Activated B cell treated with CpG ODN at 0.5 μM for 24 hours (primary cell): Measurements from ENCODE around the gene ATRNL1. TPM values are rescaled to one million over a fixed set of nuclear protein-coding genes. Genes with fewer than 3 reads are reported as not detected.

ENCODE experiments used
- ATAC-seq: fragments of 200-7000 bp; cut with Tn5 transposase; one replicate; pipeline ENCODE4 v1.10.0; 2021; ENCODE audit warnings: low read depth, mild to moderate bottlenecking, moderate library complexity
- CTCF ChIA-PET: fragments of 350-600 bp; sonication (Branson Sonifier 250); formaldehyde crosslinking; loops from one replicate; lab custom pipeline; 2021; ENCODE audit warnings: antibody characterized with exemption; lab: Charles Lee
- POLR2A ChIA-PET: fragments of 350-600 bp; sonication (Branson Sonifier 250); formaldehyde crosslinking; loops from one replicate; lab custom pipeline; 2021; ENCODE audit warnings: antibody characterized with exemption; lab: Charles Lee
- DNase-seq: peaks from one replicate; pipeline ENCODE4 v3.0.0; 2022
- H3K27ac Mint-ChIP-seq: one replicate; pipeline ENCODE4 v1.8.0; 2020; ENCODE audit warnings: mixed read lengths
- H3K27me3 Mint-ChIP-seq: one replicate; pipeline ENCODE4 v1.8.0; 2021; ENCODE audit warnings: mixed read lengths
- H3K36me3 Mint-ChIP-seq: one replicate; pipeline ENCODE4 v1.8.0; 2021; ENCODE audit warnings: low read depth, mixed read lengths
- H3K4me1 Mint-ChIP-seq: one replicate; pipeline ENCODE4 v1.8.0; 2021; ENCODE audit warnings: mixed read lengths
- H3K4me3 Mint-ChIP-seq: one replicate; pipeline ENCODE4 v1.8.0; 2020; ENCODE audit warnings: mild to moderate bottlenecking, mixed read lengths
- H3K9me3 Mint-ChIP-seq: one replicate; pipeline ENCODE4 v1.8.0; 2020; ENCODE audit warnings: mixed read lengths
- CTCF ChIP-seq: fragments of 200-600 bp; IDR thresholded peaks from one replicate; pipeline ENCODE4 v1.8.0; 2022; ENCODE audit warnings: antibody characterized with exemption, mild to moderate bottlenecking
- intact Hi-C: fragments of 100-400 bp; cut with micrococcal nuclease; formaldehyde crosslinking; loops from one replicate; pipeline ENCODE4 v1.15.1; 2024
- total RNA-seq: library from RNA; stranded (reverse); gene quantifications from 2 replicates; pipeline ENCODE4 v1.2.3, GENCODE V29; 2022

ATRNL1 gene
- total RNA-seq, 1 donor from 2014 or later: 1.2 TPM

DNA sequence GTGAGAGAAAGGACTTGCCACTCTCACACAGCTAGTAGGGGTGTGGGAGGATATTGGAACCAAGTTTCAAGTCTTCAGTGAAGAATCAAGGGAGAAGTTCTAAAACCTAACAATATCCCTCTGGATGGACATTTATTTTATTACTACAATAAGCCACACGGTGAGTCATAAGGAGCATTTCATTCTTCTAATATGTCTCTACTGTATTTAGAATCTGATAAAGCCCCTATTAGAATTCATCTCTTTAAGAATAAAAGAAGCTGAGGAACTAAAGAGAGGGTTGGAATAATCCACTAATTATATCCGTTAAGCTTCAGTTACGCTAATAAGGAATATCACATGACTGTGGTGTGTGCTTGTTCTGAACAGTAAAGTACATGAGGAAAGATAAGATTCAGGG is 40.9 kb upstream of the ATRNL1 start:
- no peak overlapping the region for H3K27ac Mint-ChIP-seq
- POLR2A ChIA-PET: no interaction called here
- H3K36me3 Mint-ChIP-seq: no peaks in the 10 kb centered on the region
- no peaks in the 10 kb centered on the region for H3K27me3 Mint-ChIP-seq
- H3K4me3 Mint-ChIP-seq: no peak overlapping the region
- H3K4me1 Mint-ChIP-seq: no peaks in the 10 kb centered on the region
- no peak for ATAC-seq
- H3K9me3 Mint-ChIP-seq: no peaks in the 10 kb centered on the region
- CTCF ChIA-PET: no interaction called here
- no peak for DNase-seq
- no peak for TF ChIP-seq CTCF
- intact Hi-C loops: no loop called here

GRCh38 chr10:115052728-115053127 is 40.4 kb upstream of the ATRNL1 start:
- H3K27me3 Mint-ChIP-seq: no peaks in the 10 kb centered on the region
- ATAC-seq (no peak), DNase-seq (no peak)
- H3K36me3 Mint-ChIP-seq: no peaks in the 10 kb centered on the region
- H3K9me3 Mint-ChIP-seq: no peaks in the 10 kb centered on the region
- H3K27ac Mint-ChIP-seq: no peak overlapping the region
- H3K4me3 Mint-ChIP-seq: no peak overlapping the region
- POLR2A ChIA-PET: no interaction called here
- no peak for TF ChIP-seq CTCF
- intact Hi-C loops: no loop called here
- H3K4me1 Mint-ChIP-seq: no peaks in the 10 kb centered on the region
- CTCF ChIA-PET: no interaction called here

DNA sequence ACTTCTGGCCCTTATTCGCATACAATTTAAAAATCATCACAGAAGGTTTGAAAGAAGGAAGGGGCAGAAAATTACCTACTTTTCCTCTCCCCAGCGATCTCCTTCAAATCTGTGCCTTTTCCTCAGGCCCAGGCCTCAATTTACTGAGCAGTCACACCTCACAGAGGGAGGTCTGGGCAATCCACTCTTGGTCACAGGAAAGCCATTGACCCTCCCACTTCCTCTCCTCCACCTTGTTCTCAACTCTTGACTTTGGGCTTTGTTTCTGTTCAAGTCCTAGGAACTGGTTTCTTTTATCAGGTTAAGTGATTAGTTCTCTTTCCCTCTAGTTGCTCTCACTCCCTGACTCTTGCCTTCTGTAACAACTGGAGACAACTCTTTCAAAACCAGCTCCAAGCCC is 37.0 kb upstream of the ATRNL1 start:
- intact Hi-C loops: no loop called here
- Mint-ChIP-seq H3K27me3 (peaks cover 10% of the 10 kb centered on the region), H3K36me3 (no peaks in the 10 kb centered on the region), H3K9me3 (no peaks in the 10 kb centered on the region), H3K4me3 (no peak overlapping the region), H3K4me1 (no peaks in the 10 kb centered on the region), H3K27ac (no peak overlapping the region)
- DNase-seq (no peak), ATAC-seq (no peak)
- ChIA-PET CTCF (no interaction called here), POLR2A (no interaction called here)
- no peak for TF ChIP-seq CTCF

- no peaks in the 10 kb centered on the region for H3K9me3 Mint-ChIP-seq
- no peak for DNase-seq
- peaks cover 11% of the 10 kb centered on the region for H3K4me1 Mint-ChIP-seq
- no peak for ATAC-seq
- POLR2A ChIA-PET: no interaction called here
- H3K36me3 Mint-ChIP-seq: no peaks in the 10 kb centered on the region
- no peak for TF ChIP-seq CTCF
- no peak overlapping the region for H3K27ac Mint-ChIP-seq
- CTCF ChIA-PET: interaction anchor here (0.7 kb wide), 1 partner anchor 16 kb away, joined by 3 read pairs; no protein-coding TSS in a partner anchor
- intact Hi-C loops: no loop called here
- H3K27me3 Mint-ChIP-seq: peaks cover 10% of the 10 kb centered on the region
- no peak overlapping the region for H3K4me3 Mint-ChIP-seq
Observed at GRCh38 chr10:115059301-115059898, 33.8 kb upstream of the ATRNL1 start.

- ChIA-PET POLR2A (no interaction called here), CTCF (no interaction called here)
- Mint-ChIP-seq H3K9me3 (no peaks in the 10 kb centered on the region), H3K27me3 (peaks cover 13% of the 10 kb centered on the region), H3K4me1 (peaks cover 16% of the 10 kb centered on the region), H3K27ac (no peak overlapping the region), H3K36me3 (no peaks in the 10 kb centered on the region), H3K4me3 (no peak overlapping the region)
- intact Hi-C loops: no loop called here
- DNase-seq (no peak), ATAC-seq (no peak)
- no peak for TF ChIP-seq CTCF
Observed at GRCh38 chr10:115063701-115064658, 29.2 kb upstream of the ATRNL1 start.
